ENCODE results near the gene ERBB4.
"Not testable (repeated sequence)": the region's sequence is repeated elsewhere in the genome, so short reads cannot be mapped to it uniquely, and the experiment has no call there.

The ERBB4 gene

DNA sequence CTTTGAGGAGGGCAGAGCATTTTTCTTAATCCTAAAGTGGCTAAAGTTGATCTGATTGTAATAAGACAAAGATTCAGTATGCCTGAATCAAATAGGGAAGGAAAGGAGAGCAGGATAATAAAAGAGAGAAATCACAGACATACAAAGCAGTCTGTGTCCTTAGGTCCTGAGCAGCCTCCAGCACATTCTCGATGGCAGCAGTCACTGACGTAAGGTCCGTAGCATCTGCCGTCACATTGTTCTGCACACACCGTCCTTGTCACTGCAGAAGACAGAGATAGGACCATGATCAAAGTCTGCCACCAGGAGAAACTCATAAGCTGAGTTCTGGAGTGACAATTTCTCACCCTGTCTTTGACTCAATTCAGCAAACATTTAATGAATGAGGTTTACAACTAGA, 813.7 kb downstream of the ERBB4 start:
- DNase-seq (ENCODE audit: low read depth) = no peak

DNA sequence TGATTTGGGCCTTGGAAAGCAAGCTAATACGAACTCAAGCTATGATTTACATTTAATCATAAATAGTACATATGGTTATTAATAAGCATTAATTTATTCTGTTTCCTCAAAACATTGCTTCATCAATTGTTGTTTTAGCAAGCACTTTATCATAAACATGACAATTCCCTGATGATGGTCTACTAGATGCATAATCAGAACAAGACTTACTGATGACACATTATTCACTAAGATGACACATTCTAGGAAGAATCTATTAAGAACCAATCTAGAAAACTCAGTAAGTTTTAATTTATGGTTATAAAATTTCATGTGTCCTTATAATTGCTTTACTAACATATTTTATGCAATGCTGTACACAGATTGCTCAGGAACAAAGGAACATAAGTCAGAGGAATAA, 815.2 kb downstream of the ERBB4 start:
- no peak for DNase-seq (ENCODE audit: low read depth)

DNA sequence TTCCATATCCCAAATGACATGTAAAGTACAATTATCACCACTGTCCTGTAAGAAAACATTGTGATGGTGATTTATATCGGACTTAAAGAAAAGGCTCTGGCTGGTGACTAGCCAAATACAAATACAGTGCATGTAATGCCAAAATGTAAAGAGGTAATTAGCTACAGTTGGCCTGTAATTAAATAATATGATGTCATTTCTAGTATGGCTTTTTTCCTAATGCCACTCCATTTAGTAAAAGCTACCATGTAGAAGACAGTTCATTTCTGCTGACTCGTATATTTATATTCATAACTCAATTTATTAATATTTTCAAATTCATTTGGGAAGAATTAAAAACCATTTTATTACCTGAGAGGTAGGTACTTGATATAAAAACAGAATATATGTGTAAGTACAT, 815.7 kb downstream of the ERBB4 start:
- DNase-seq (ENCODE audit: low read depth) = no peak

DNA sequence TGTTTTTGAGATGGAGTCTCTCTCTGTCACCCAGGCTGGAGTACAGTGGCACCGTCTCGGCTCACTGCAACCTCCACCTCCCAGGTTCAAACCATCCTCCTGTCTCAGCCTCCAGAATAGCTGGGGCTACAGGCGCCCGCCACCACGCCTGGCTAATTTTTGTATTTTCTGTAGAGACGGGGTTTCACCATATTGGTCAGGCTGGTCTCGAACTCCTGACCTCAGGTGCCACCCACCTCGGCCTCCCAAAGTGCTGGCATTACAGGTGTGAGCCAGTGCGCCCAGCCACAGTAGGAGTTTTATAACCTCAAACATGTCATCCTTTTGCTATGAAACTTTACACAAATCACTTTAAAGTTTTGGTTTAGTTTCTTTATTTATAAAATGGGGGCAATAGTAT, 816.7 kb downstream of the ERBB4 start:
- not testable (repeated sequence) for DNase-seq (ENCODE audit: low read depth)

DNA sequence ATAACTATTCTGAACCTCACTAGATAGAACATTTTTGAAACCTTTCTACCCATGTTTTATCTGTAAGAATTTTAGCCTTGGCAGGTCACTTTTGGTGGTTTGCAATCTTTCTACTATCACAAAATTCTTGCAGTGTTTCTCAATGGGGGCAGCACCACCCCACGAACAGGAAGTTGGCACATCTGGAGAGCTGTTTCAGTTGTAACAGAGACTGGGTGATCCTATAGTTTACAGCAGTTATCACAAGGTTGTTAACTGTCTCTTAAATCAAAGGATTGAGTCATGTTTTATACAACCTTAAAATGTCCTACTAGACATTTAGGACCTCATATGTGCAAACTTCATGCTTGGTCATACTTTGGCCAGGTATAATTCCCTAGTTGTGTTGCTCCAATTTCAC, 829.2 kb downstream of the ERBB4 start:
- peak; percentile 58 for DNase-seq (ENCODE audit: low read depth)

DNA sequence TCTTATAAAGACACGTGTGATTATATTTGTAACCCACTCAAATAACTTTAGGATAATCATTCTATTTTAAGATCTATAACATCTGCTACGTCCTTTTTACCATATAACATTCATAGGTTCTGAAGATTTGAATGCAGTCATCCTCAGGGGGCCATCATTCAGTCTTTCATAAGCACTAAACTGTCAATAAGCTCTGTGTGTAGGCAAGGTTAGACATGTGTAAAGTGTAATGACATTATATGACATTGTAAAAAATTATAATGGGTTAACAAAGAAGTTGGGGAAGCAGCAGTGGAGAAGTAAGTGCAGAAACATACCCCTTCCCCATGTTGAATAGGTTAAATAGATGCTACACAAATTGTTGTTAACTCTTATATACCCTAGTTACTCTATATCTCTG, 845.9 kb downstream of the ERBB4 start:
- DNase-seq (ENCODE audit: low read depth) = no peak

DNA sequence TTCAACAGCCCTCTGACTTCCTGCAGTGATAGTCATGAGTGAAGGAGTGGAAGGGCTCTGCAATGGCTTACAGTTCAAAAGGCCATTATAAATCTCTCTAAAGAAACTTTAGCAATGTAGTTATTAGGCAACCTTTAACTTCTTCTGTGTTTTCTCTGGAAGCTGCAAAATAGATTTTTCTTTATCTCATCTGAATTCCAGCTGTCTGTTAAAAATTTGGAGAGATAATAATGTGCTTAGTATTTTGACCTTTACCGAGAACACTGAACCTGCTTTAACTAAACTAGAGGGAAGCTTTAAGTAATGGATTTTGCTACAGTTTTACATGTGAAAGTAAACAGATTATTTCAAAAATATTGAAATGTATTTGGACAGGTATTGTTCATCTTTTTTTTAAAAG, 847.9 kb downstream of the ERBB4 start:
- DNase-seq (ENCODE audit: low read depth) = peak; percentile 82

DNA sequence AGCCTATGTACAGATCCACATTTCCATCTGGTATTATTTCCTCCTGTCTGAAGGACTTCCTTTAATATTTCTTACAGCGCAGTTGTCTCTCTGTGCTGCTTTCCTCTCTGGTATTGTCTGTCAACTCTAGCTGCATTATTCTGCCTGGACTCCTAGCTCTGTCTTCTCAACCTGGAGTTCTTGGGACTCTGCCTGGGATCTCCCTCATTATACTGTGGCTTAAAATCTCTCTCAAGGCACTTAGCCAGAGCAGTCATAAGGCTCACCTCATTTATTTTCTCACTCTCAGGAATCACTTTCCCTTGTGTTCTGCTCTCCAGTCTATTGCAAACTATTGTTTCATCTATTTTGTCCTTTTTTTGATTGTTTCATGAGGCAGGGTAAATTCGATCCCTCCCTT, 850.4 kb downstream of the ERBB4 start:
- no peak for DNase-seq (ENCODE audit: low read depth)

DNA sequence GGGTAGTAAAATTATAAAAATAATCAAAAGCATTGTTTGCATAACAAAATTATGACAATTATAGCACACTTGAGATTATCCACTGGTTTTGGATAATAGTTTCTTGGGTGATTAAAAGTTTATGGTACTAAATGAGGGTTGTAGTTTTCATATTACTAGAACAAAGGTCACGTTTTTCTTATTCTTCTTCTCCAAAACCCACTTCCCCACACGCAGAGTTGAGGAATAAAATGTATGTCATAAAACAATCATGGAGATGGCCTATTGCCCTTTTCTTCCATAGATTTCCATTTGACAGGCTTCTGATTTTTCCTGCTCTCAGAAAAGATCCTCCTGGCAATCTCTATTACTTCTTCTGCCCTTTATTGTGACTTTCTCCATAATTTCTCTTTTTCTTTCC, 863.9 kb downstream of the ERBB4 start:
- no peak for DNase-seq (ENCODE audit: low read depth)

DNA sequence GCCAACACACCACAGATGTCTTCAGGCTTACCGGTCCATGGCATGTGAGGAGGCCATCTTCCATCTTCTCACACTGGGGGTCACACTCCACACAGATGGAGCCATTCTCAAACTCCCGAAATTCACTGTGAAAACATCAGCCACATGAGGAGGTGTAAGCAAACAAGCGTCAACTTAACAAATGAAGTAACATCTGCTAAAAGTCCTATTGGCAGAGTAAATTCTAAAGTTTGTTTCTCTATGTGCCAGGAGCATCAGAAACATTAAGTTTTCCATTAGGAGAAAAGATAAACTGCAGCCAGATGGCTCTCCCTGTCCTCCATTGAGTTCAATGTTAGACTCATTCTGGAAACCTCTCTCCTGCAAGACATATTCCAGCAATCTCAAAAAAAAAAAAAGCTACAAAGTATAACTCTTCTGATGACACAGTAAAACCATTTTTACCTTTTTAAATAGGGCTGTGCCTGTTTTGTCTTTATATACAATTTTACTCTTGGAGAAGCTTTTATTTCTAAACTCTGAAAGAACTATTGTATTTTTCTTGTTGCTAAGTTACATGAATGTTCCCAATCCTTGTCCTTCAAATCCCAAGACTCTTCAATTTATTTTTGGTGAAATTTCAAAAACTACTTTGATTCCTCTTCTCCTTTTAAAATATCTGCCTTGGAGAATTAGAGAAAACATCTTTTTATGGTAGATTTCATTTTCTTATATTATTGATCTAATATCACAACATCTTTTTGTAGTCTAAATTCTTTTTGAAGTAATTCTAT, 865.3 kb downstream of the ERBB4 start:
- DNase-seq (ENCODE audit: low read depth) = no peak

DNA sequence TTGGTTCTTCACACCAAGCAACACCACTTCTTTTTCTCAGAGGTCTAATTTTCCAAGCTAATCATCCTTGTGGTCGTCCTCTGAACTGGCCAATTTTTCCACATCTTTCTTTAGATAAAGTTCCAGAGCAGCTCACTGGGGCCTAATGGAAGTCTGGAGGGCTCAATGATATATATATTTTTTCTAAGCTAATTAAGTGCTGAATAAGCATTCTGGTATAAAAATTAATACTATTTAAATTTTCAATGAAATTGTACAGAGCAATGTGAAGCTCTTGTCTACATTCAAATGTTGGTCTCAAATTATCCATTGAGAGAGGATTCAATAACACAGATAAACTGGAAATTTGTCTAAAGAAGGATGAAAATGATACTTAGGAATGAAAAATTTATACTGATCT, 866.6 kb downstream of the ERBB4 start:
- DNase-seq (ENCODE audit: low read depth) = no peak

DNA sequence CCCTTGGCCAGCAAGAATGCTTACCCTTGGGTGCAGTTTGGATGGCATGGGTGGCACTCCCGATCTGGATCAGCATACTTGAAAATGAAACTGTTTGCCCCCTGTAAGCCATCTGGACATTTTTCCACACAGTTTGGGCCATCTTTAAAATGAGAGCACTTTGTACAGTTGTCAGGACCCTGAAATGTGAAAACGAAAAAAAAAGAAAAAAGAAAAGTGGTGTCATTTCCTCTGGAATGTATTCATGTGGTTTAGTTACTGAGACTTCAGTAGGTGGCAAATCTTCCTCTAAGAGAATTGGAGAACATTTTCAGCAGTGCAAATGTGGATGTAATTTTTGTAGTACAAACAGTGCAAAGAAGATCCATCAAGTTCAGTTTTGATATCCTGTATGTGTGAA, 873.3 kb downstream of the ERBB4 start:
- DNase-seq (ENCODE audit: low read depth) = no peak

DNA sequence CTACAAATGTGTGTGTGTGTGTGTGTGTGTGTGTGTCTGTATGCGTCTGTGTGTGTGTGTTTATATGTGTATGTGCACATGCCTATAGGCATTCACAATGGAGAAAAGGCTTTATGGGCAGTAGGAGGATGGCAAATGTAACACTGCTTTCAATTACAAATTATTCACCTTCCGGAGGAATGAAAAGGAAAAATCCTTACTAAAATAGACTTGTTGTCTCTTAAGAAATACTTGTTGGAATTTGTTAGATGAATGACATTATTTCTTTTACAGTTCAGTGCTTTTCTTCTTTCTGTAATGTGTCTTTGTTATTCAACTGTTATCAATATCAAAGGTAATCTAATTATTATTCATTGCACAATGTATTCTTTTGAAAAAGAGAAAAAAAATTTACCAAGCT, 874.3 kb downstream of the ERBB4 start:
- DNase-seq (ENCODE audit: low read depth) = no peak

DNA sequence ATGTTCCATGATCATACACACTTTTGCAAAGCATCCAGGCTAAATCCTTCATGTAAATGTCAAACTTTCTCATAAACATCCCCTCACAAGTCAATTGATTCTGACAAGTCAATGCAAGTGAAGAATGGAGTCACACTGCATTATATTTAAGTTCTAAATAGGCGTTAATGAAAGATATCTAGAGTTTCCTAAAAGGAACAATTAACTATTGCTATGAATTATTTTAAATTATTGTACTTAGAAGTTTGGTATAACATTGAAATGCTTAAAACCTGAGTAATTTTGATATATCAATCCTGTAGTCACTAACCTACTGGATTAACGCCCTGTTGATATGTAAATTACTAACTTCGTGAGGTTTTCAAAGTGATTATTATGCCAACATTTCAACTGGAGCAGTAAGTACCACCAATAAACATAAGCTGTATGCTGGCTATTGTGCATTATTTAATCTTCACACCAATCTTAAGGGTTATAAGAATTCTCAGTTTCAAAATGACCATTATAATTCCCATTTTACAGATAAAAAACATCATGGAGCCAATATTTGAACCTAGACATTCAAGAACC, 884.3 kb downstream of the ERBB4 start:
- no peak for DNase-seq (ENCODE audit: low read depth)

DNA sequence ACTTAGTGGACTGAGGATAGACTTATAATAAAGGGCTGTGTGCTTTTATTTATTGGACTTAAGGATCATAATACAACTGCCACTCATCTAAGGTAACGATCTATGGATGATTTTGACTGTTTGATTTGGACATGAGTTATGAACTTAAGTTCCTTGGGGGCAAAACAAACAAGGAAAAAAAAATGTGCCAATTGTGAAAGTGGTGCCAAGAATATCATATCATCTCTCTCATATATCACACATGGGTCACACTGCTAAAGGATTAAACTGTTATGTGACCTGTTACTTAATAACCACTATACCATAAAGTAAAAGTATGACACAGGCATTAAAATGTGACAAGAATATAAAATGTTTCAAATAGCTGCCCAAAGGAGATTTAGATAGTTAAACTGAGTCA, 886.3 kb downstream of the ERBB4 start:
- no peak for DNase-seq (ENCODE audit: low read depth)

DNA sequence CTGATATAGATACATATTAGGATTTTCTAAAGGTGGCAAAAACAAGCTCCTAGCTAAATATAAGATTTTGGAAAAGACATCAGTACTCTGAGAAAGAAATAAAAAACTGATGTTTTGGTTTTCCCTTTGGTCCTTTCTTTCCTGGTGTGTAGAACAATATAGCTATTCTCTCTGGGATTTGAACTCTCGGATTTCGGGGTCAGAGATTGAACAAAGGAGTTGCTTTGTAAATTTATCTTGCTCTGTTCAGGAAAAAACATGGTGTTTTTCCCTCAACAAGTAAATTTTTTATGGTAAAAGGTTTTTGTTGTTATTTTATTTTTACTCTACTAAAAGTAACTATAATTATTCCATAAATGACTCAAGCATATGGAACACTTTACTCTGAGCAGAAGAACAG, 889.3 kb downstream of the ERBB4 start:
- DNase-seq (ENCODE audit: low read depth) = no peak

DNA sequence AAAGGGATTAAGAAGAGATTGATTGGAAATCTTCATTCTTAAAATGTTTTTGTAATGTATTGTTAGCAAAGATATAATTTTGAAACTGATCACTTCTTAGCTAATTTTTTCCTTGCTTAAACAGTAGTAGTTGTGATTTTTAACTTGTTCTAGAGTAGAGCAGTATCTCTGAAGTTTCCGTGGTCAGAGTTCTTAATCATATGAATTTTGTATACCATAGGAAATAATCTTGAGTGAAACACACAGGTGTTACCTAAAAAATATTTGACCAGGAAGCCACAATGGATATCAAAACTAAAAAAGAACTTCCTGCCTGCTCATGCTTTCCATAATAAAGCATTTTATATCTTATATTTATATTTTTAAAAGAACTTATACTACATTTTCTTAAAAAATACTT, 907.1 kb downstream of the ERBB4 start:
- no peak for DNase-seq (ENCODE audit: low read depth)

DNA sequence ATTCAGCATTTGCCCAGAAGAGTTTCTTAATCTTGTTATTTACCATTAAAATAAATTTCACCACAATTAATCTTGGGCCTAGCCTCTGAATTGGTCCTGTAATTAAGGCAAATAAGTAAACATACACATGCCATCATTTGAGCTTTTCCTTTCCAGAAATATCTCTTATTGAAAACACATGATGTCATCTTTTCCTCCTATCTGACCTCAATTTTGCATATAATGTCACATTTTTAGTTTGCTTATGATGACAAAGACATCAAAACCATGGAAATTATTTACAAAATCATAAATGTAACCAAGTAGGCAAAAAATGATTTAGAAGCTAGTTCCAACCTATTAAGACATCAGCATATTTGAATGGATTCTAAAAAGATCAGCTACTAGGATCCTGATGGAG, 915.5 kb downstream of the ERBB4 start:
- DNase-seq (ENCODE audit: low read depth) = no peak

DNA sequence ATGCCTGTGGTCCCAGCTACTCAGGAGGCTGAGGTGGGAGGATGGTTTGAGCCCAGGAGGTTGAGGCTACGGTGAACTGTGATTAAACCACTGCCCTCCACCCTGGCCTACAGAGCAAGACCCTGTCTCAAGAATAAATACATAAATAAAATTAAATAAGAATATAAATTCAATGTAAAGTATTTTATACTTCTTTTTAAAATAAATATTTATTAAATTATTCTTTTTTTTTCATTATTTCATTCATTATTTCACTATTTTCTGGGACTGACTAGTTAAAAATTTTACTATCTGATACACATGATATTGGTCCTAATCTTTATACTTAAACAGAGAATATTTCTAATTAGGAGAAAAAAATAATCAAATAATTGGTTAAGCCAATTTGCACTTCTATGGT, 917.6 kb downstream of the ERBB4 start:
- no peak for DNase-seq (ENCODE audit: low read depth)

DNA sequence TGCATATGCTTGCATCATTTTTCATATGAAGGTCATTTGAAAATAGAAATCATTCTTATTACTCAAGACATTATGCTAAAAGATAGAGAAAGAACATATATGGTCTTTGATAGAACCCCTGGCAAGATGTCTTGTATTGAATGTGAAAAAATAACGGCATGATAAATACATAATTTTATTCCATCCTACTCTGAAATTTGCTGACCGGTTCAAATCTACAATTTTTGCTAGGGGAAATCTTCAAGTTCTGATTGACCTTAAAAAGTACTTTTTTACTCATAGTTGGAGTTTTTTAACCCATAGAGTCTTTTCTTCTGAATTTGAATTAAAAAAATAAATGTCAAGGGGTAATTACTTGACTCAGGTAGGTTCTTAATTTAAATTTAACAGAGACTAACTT, 920.8 kb downstream of the ERBB4 start:
- DNase-seq (ENCODE audit: low read depth) = no peak

DNA sequence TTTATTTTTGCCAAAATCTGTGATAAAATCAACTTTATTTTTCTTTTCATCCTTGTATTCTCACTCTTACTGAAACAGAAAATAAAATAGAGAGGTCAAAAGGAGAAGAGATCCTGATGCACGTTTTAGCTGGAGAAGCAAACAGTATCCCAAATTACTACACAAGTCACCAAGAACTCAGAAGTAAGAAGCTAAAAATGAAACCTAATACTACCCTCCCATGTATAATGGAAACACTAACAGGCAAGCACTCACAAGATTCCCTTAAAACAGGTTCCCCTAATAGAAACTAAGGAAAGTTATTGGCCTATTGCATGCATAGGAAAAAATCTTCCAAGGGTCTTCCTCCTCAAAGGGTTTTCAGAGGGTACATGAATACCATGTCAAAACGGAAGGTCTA, 927.0 kb downstream of the ERBB4 start:
- no peak for DNase-seq (ENCODE audit: low read depth)

DNA sequence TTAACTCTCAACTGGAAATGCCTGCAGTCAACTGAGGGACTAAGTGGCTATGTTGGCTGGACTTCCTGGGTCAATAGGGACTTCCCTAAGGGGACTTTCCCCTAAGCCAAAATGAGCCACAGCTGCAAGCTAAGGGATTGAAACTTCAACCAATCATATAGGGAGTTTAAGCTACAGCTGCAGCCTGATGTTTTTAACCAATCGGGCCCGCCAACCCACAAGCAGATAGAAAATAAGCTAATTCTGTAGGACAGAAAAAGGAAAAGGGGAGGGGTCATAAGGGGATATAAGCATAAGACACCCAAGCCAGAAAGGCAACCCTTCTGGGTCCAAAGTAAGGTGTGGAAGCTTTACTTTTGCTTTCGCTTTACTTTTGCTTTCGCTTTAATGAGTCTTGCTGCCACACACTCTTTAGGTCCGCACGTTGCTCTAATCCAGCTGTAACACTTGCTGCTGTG, 927.5 kb downstream of the ERBB4 start:
- peak; percentile 25 for DNase-seq (ENCODE audit: low read depth)

DNA sequence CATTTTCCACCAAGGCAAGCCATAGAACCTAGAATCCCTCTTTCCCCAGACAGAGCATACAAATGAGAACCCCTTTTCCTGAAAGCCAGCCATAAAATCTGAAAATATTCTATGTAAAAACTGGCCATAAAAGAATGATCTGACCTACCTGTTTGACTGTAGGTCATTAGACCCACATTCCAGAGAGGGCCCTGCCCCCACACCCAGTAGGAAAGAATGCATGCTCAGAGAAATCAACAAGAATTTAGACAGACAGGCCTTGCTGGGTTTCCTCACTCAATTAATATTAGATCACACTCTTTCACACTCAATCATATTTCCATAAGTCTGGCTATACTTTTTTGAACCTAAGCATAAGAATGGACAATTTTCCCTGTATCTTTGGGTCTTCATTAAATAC, 929.5 kb downstream of the ERBB4 start:
- no peak for DNase-seq (ENCODE audit: low read depth)

DNA sequence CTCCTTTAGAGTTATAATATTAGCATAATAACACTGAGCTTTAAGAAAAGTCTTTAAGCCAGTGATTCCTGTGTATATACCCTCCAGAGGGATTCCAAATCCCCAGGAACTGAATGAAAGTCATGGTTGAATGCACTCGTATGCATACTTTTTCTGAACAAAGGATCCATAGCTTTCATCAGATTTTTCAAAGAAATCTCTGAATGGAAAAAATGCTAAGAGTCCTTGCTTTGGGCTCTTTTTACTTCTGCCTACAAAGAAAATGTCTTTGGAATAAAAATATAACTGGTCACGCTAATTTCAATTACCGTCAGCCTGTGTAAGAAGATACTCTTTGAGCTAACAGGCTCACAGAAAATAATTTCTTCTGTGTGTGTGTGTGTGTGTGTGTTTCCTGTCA, 939.5 kb downstream of the ERBB4 start:
- no peak for DNase-seq (ENCODE audit: low read depth)
